ENCODE measurements around the gene SLC14A1. TPM values are rescaled to one million over a fixed set of nuclear protein-coding genes. Genes with fewer than 3 reads are reported as not detected.

Gene SLC14A1
- total and polyA plus RNA-seq, 2 experiments from 2014 or later = not detected

DNA sequence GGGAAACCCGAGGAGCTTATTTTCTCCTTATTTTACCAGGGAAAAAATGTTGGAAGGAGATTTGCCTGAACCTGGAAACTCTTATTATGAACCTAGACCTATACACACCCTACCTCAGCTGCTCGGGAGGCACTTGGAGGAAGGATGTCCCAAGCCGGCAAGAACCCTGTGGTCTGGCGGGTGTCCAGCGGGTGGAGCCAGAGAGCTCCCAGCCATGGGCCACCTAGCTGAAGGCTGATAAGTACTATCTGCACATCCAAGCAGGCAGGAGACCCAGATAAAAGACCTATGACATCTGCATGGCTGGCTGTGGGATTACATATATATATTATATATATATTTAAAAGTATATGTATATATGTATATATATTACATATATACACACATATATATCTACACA, 1.1 kb upstream of the SLC14A1 start:
- Histone ChIP-seq H3K36me3 (no peaks in the 10 kb centered on the region), H3K27me3 (peaks cover 15% of the 10 kb centered on the region), H3K4me1 (ENCODE audit: low read depth) (no peaks in the 10 kb centered on the region), H3K9me3 (ENCODE audit: low read depth) (no peaks in the 10 kb centered on the region), H3K4me3 (no peak overlapping the region), H3K27ac (no peak overlapping the region)
- DNase-seq (ENCODE audit: low read depth in 1 of 2, low spot score in 1 of 2) = peak; percentile 70 to 77
- TF ChIP-seq, protein P1, sequence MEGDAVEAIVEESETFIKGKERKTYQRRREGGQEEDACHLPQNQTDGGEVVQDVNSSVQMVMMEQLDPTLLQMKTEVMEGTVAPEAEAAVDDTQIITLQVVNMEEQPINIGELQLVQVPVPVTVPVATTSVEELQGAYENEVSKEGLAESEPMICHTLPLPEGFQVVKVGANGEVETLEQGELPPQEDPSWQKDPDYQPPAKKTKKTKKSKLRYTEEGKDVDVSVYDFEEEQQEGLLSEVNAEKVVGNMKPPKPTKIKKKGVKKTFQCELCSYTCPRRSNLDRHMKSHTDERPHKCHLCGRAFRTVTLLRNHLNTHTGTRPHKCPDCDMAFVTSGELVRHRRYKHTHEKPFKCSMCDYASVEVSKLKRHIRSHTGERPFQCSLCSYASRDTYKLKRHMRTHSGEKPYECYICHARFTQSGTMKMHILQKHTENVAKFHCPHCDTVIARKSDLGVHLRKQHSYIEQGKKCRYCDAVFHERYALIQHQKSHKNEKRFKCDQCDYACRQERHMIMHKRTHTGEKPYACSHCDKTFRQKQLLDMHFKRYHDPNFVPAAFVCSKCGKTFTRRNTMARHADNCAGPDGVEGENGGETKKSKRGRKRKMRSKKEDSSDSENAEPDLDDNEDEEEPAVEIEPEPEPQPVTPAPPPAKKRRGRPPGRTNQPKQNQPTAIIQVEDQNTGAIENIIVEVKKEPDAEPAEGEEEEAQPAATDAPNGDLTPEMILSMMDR (IDR thresholded peaks at IDR 0.05; ENCODE audit: low read depth, low read length) = peak; percentile 80

DNA sequence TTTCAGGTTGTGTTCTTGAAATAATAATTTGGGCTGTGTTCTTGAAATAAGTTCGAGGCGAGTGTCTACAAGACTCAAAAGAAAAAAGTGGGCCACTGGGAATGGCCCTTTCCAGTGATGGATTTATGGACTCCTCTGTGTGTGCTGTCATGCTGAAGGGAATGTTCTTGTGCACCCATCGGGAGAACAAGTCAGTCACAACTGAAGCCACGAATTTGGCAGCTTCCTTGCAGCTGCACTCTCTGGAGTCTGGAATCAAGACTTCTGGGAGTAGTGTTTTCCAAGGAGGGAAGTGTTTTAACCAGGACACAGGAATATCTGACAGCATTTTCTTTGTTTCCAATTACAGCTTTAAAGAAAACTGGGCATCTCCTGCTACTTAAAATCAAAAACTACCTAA, 620 bp downstream of the SLC14A1 start:
- Histone ChIP-seq H3K4me1 (ENCODE audit: low read depth) (no peaks in the 10 kb centered on the region), H3K36me3 (no peaks in the 10 kb centered on the region), H3K27ac (no peak overlapping the region), H3K27me3 (peaks cover 15% of the 10 kb centered on the region), H3K4me3 (no peak overlapping the region), H3K9me3 (ENCODE audit: low read depth) (no peaks in the 10 kb centered on the region)
- TF ChIP-seq, protein P1 (IDR thresholded peaks at IDR 0.05; ENCODE audit: low read depth, low read length) = no peak
- DNase-seq (ENCODE audit: low read depth in 1 of 2, low spot score in 1 of 2) = no peak

DNA sequence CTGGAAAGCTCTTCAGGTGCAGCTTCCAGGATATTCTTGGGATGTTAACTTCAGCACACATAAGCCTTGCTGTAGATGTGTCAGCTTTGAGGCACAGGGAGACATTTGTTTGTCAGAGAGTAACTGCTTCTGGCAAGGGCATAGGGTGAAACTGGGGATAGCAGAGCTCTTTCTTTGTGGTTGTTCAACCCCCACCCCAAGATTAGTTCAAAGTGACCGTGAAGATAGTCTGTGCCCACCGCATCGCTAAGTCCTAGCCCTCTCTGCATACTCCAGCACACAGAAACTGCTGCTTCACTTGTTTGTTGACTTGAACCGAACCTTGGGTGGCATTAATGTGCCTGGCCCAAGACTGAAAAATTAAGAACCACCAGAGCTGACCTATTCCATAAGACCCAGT, 1.4 kb downstream of the SLC14A1 start:
- peaks cover 15% of the 10 kb centered on the region for H3K27me3 ChIP-seq
- no peak for DNase-seq (ENCODE audit: low read depth in 1 of 2, low spot score in 1 of 2)
- no peaks in the 10 kb centered on the region for H3K36me3 ChIP-seq
- H3K9me3 ChIP-seq (ENCODE audit: low read depth) = no peaks in the 10 kb centered on the region
- H3K4me1 ChIP-seq (ENCODE audit: low read depth) = no peaks in the 10 kb centered on the region
- TF ChIP-seq, protein P1 (IDR thresholded peaks at IDR 0.05; ENCODE audit: low read depth, low read length) = no peak
- H3K4me3 ChIP-seq = no peak overlapping the region
- no peak overlapping the region for H3K27ac ChIP-seq

DNA sequence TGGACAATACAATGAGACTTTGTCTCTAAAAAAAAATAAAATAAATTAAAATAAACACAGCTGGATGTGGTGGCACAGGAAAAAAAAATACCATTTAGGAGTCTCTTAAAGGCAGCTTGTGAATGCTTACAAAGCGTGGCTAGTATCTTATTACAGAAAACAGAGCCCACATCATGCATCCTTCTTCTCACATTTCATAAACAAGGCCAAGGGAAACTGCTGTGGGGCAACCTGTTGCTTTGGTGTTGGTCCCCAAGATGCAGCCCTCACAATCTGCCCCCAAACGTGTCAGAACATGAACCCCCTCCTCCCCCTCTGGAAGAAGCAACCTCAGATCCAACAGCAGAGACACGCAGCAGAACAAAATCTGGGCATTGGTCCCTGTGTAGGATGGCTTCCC, 2.6 kb downstream of the SLC14A1 start:
- Histone ChIP-seq H3K4me3 (no peak overlapping the region), H3K27me3 (peaks cover 10% of the 10 kb centered on the region), H3K36me3 (no peaks in the 10 kb centered on the region), H3K4me1 (ENCODE audit: low read depth) (no peaks in the 10 kb centered on the region), H3K27ac (no peak overlapping the region), H3K9me3 (ENCODE audit: low read depth) (no peaks in the 10 kb centered on the region)
- DNase-seq (ENCODE audit: low read depth in 1 of 2, low spot score in 1 of 2) = no peak
- TF ChIP-seq, protein P1 (IDR thresholded peaks at IDR 0.05; ENCODE audit: low read depth, low read length) = no peak

DNA sequence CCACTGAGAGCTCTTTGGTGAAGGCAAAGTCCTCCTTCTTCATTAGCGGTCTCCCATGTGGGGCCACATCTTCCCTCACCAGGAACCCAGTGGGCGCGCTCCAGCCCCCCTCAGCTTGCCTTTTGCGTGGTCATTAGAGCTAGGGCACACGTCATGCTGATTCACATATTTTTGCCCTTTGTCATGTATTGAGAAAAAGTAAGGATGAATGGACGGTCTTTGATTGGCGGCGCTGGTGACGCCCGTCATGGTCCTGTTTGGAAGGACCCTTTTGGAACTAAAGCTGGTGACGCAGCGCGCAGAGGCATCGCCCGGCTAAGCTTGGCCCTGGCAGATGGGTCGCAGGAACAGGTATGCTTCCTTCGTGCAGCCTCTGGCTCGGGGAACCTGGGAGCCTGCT, 3.1 kb downstream of the SLC14A1 start:
- no peaks in the 10 kb centered on the region for H3K9me3 ChIP-seq (ENCODE audit: low read depth)
- H3K4me1 ChIP-seq (ENCODE audit: low read depth) = no peaks in the 10 kb centered on the region
- TF ChIP-seq, protein P1 (IDR thresholded peaks at IDR 0.05; ENCODE audit: low read depth, low read length) = no peak
- H3K36me3 ChIP-seq = no peaks in the 10 kb centered on the region
- no peak for DNase-seq (ENCODE audit: low read depth in 1 of 2, low spot score in 1 of 2)
- H3K27me3 ChIP-seq = peaks cover 5% of the 10 kb centered on the region
- H3K27ac ChIP-seq = no peak overlapping the region
- H3K4me3 ChIP-seq = no peak overlapping the region

Data from cardiac muscle cell (in vitro differentiated cells and primary cell).